ENCODE measurements around the gene DCDC2. TPM values are rescaled to one million over a fixed set of nuclear protein-coding genes. Genes with fewer than 3 reads are reported as not detected.
"Not testable (repeated sequence)": the region's sequence is repeated elsewhere in the genome, so short reads cannot be mapped to it uniquely, and the experiment has no call there.

DCDC2 gene
- total RNA-seq, 1 donor from 2014 or later, result 494 TPM

GRCh38 chr6:24381476-24382219 lies 23.8 kb upstream of the DCDC2 start:
- DNase-seq (ENCODE audit: low read depth), result no peak

- no peak for DNase-seq (ENCODE audit: low read depth)
These were observed 20.7 kb upstream of the DCDC2 start for GRCh38 chr6:24378473-24379097.

- DNase-seq (ENCODE audit: low read depth), result no peak
These were observed 19.0 kb upstream of the DCDC2 start for GRCh38 chr6:24376871-24377270.

- DNase-seq (ENCODE audit: low read depth), result no peak
These were observed 16.8 kb upstream of the DCDC2 start for GRCh38 chr6:24374612-24375011.

GRCh38 chr6:24365103-24365633 lies 7.3 kb upstream of the DCDC2 start:
- DNase-seq (ENCODE audit: low read depth), result not testable (repeated sequence)

GRCh38 chr6:24362363-24362762 lies 4.5 kb upstream of the DCDC2 start:
- DNase-seq (ENCODE audit: low read depth), result not testable (repeated sequence)

GRCh38 chr6:24359640-24360454 lies 2.0 kb upstream of the DCDC2 start:
- peak; percentile 99 for DNase-seq (ENCODE audit: low read depth)

GRCh38 chr6:24358219-24358821 lies 461 bp upstream of the DCDC2 start:
- DNase-seq (ENCODE audit: low read depth), result no peak

GRCh38 chr6:24356310-24356973 lies 1.4 kb downstream of the DCDC2 start:
- peak; percentile 81 for DNase-seq (ENCODE audit: low read depth)

GRCh38 chr6:24355393-24355792 lies 2.5 kb downstream of the DCDC2 start:
- DNase-seq (ENCODE audit: low read depth), result peak; percentile 65

GRCh38 chr6:24353861-24354260 lies 4.0 kb downstream of the DCDC2 start:
- DNase-seq (ENCODE audit: low read depth), result no peak

GRCh38 chr6:24352434-24352833 lies 5.4 kb downstream of the DCDC2 start:
- no peak for DNase-seq (ENCODE audit: low read depth)

- peak; percentile 94 for DNase-seq (ENCODE audit: low read depth)
These were observed 12.9 kb downstream of the DCDC2 start for GRCh38 chr6:24344976-24345375.

- peak; percentile 99 for DNase-seq (ENCODE audit: low read depth)
These were observed 16.6 kb downstream of the DCDC2 start for GRCh38 chr6:24340998-24341938.

GRCh38 chr6:24339932-24340331 lies 17.9 kb downstream of the DCDC2 start:
- DNase-seq (ENCODE audit: low read depth), result no peak

GRCh38 chr6:24334285-24334684 lies 23.6 kb downstream of the DCDC2 start:
- DNase-seq (ENCODE audit: low read depth), result no peak

GRCh38 chr6:24332317-24332716 lies 25.5 kb downstream of the DCDC2 start:
- DNase-seq (ENCODE audit: low read depth), result peak; percentile 100

- DNase-seq (ENCODE audit: low read depth), result peak; percentile 94
These were observed 27.6 kb downstream of the DCDC2 start for GRCh38 chr6:24330137-24330732.

- DNase-seq (ENCODE audit: low read depth), result peak; percentile 70
These were observed 28.4 kb downstream of the DCDC2 start for GRCh38 chr6:24329451-24329850.

- peak; percentile 52 for DNase-seq (ENCODE audit: low read depth)
These were observed 28.8 kb downstream of the DCDC2 start for GRCh38 chr6:24329022-24329421.
